K562 (cell line): ENCODE data around the gene CACNA1C.

Source experiments
- ATF7 ChIP-seq: fragments of 450-650 bp; IDR thresholded peaks from 2 replicates; pipeline ENCODE4 v1.7.1; 2014; ENCODE audit warnings: mild to moderate bottlenecking, moderate library complexity
- CEBPB ChIP-seq: fragments of 450-650 bp; IDR thresholded peaks from 2 replicates; pipeline ENCODE4 v1.6.1; 2016; ENCODE audit warnings: missing genetic modification characterization, missing compliant biosample characterization
- EZH2 ChIP-seq: IDR thresholded peaks from 2 replicates; pipeline ENCODE4 v1.6.1; 2012; ENCODE audit warnings: low read depth, mild to moderate bottlenecking, inconsistent platforms, low read length, borderline replicate concordance
- GATA2 ChIP-seq: sonication (generic); formaldehyde crosslinking; IDR thresholded peaks from 2 replicates; pipeline ENCODE4 v1.4.0; 2020; ENCODE audit warnings: mild to moderate bottlenecking, missing genetic modification reagents
- NFIC ChIP-seq: fragments of 450-650 bp; IDR thresholded peaks from 2 replicates; pipeline ENCODE4 v1.6.1; 2017; ENCODE audit warnings: mild to moderate bottlenecking, inconsistent platforms

DNA sequence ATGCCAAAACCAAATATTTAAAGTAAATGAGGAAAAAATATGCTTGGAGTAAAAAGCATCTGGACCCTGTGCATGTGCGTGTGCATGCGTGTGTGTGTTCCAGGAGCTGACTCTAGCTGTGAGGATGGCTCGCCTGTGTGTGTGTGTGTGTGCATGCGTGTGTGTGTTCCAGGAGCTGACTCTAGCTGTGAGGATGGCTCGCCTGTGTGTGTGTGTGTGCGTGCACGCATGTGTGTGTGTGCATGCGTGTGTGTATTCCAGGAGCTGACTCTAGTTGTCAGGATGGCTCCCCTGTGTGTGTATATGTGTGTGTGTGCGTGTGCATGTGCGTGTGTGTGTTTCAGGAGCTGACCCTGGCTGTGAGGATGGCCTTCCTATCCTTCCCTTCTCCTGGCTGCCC lies 357.7 kb downstream of the CACNA1C start:
- no peak for TF ChIP-seq CEBPB (tag)
- no peak for TF ChIP-seq ATF7
- no peak for TF ChIP-seq EZH2
- no peak for TF ChIP-seq GATA2 (CRISPR knock-in tag)
- TF ChIP-seq NFIC, result no peak
